Pancreas (tissue), 10 donors: Measurements from ENCODE around the gene DBX2. TPM values are rescaled to one million over a fixed set of nuclear protein-coding genes. Genes with fewer than 3 reads are reported as not detected.
"Not testable (repeated sequence)": the region's sequence is repeated elsewhere in the genome, so short reads cannot be mapped to it uniquely, and the experiment has no call there.

ENCODE experiments used
- ATAC-seq, 4 donors: fragments of 200-7000 bp; cut with Tn5 transposase; one replicate each; pipeline versions ENCODE4 v1.8.0 to v1.9.1; 2020; ENCODE audit warnings: mild to moderate bottlenecking in 4 of 4, moderate library complexity in 4 of 4
- DNase-seq, 6 donors: peaks; one replicate each; pipeline ENCODE4 v3.0.0-alpha.2; 2020
- FAIRE-seq: peaks from 2 replicates; lab custom pipeline; 2012; peaks lifted over from hg19 to GRCh38; lab: Jason Lieb, UNC
- H3K27ac ChIP-seq, 4 donors: fragments of 200-600 bp; sonication (generic); 1 replicate in 3 of 4; 2 replicates in 1 of 4; pipeline versions ENCODE4 v1.5.0 to v1.8.0; 2020
- H3K27me3 ChIP-seq, 4 donors: fragments of 200-600 bp; one replicate each; pipeline ENCODE4 v1.8.0; 2021
- H3K36me3 ChIP-seq, 3 donors: fragments of 200-600 bp; sonication (generic) in 1 of 3; one replicate each; pipeline versions ENCODE4 v1.5.0 to v1.8.0; 2020 to 2021
- H3K4me1 ChIP-seq, 3 donors: fragments of 200-600 bp; one replicate each; pipeline ENCODE4 v1.8.0; 2021
- H3K4me3 ChIP-seq, 4 donors: fragments of 200-600 bp; sonication (generic) in 2 of 4; one replicate each; pipeline versions ENCODE4 v1.5.0 to v1.8.0; 2020 to 2021
- H3K9me3 ChIP-seq, 4 donors: fragments of 200-600 bp; one replicate each; pipeline ENCODE4 v1.8.0; 2021
- WGBS, 2 donors: extraction: QIAGEN DNeasy Blood & Tissue Kit; methylation state at CpG; one replicate each; pipeline ENCODE4 v1.1.7; 2013; 5-methylcytosine and 5-hydroxymethylcytosine counted together
- intact Hi-C, 3 donors: fragments of 100-400 bp; cut with DNase I; formaldehyde crosslinking; loops; one replicate each; pipeline versions ENCODE4 v1.11.1 to v1.14.2; 2022
- polyA plus RNA-seq, 2 donors: library from polyadenylated mRNA; stranded (reverse); fragments of 200-250 nt; gene quantifications; one replicate each; pipeline ENCODE4 v1.2.3, GENCODE V29; 2013
- total RNA-seq, 6 donors: library from RNA; stranded (reverse); fragmentation: NEBNext Ultra II Directional in 4 of 6; extraction: Animal tissue kit (Norgen Biotek cat#: 25700) in 4 of 6; gene quantifications; one replicate each; pipeline versions ENCODE4 v1.2.1 to v1.2.4, GENCODE V29; 2021 to 2023
- TF ChIP-seq, protein P1 (sequence below), 4 donors: fragments of 200-600 bp; sonication (generic) in 3 of 4; IDR thresholded peaks; one replicate each; pipeline versions ENCODE4 v1.5.0 to v1.8.0; 2021; ENCODE audit warnings: antibody characterized with exemption in 4 of 4
- donor health status: healthy with polysubstance abuse.
- donor health status: DM: no; HTN: no; CAD: no; lungs with moderate emphysema.
- donor health status: DM: no; HTN: no; CAD: no.
- donor health status: control.
- donor health status: control.
- donor health status: Bipolar disorder and iron deficiency.
- donor health status: DM: yes; HTN: yes; CAD: no.
- donor health status: DM: no; HTN: no; CAD: no.
- donor health status: DM: no; HTN: no; CAD: no.
- donor health status: DM: yes; HTN: yes; CAD: no.

The DBX2 gene
- total RNA-seq (under 1 TPM in 3 of 6 donors, not detected in 3; 0.09 to 0.18 (median 0.09) TPM), polyA plus RNA-seq (under 1 TPM in 1 of 2 donors, not detected in 1; 0.04 TPM)

- 1% methylated on average over 60 to 77 of the region's 77 CpGs for WGBS, 2 donors
- intact Hi-C loops = no loop called here
- ATAC-seq = peak in 3 of 4 donors; percentile 23 to 40 (median 37)
- no peaks in the 10 kb centered on the region for H3K4me1 ChIP-seq
- H3K36me3 ChIP-seq = no peaks in the 10 kb centered on the region
- DNase-seq = peak in 1 of 6 donors; percentile 54
- peaks cover 0 to 9% (median 1%) of the 10 kb centered on the region in 4 donors for H3K27me3 ChIP-seq
- no peak within 1 kb of the TSS for H3K27ac ChIP-seq
- TF ChIP-seq, protein P1, sequence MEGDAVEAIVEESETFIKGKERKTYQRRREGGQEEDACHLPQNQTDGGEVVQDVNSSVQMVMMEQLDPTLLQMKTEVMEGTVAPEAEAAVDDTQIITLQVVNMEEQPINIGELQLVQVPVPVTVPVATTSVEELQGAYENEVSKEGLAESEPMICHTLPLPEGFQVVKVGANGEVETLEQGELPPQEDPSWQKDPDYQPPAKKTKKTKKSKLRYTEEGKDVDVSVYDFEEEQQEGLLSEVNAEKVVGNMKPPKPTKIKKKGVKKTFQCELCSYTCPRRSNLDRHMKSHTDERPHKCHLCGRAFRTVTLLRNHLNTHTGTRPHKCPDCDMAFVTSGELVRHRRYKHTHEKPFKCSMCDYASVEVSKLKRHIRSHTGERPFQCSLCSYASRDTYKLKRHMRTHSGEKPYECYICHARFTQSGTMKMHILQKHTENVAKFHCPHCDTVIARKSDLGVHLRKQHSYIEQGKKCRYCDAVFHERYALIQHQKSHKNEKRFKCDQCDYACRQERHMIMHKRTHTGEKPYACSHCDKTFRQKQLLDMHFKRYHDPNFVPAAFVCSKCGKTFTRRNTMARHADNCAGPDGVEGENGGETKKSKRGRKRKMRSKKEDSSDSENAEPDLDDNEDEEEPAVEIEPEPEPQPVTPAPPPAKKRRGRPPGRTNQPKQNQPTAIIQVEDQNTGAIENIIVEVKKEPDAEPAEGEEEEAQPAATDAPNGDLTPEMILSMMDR (IDR thresholded peaks at IDR 0.05) = no peak
- FAIRE-seq = no peak
- no peaks in the 10 kb centered on the region for H3K9me3 ChIP-seq
- peak within 1 kb of the TSS; percentile 4 to 35 (median 19) for H3K4me3 ChIP-seq
These were observed at the start of gene DBX2 for GRCh38 chr12:45050751-45051571. Gene DBX2 (minus strand): TSS chr12:45051099. CDS start chr12:45050927, 172 bp downstream.

- Histone ChIP-seq H3K4me3 (no peak overlapping the region), H3K9me3 (no peaks in the 10 kb centered on the region), H3K36me3 (no peaks in the 10 kb centered on the region), H3K27ac (no peak overlapping the region), H3K4me1 (no peaks in the 10 kb centered on the region), H3K27me3 (no peaks in the 10 kb centered on the region)
- WGBS, 2 donors = 70 to 81% methylated on average over 2 of the region's 2 CpGs
- no peak for DNase-seq
- no peak for ATAC-seq
- TF ChIP-seq, protein P1 (IDR thresholded peaks at IDR 0.05) = no peak
- no peak for FAIRE-seq
- intact Hi-C loops = no loop called here
These were observed 47.9 kb upstream of the DBX2 start for GRCh38 chr12:45098766-45099165.

DNA sequence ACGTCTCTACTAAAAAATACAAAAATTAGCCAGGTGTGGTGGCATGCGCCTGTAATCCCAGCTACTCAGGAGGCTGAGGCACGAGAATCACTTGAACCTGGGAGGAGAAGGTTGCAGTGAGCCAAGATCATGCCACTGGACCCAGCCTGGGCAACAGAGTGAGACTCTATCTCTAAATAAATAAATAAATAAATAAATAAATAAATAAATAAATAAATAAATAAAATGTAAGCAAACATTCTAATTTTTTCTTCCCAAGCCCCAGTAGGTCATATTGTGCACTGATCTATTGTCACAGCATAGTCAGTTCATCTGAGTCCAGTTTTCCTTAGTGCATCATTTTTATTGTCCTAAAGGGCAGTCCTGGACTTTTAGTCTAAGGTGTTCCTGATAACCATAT lies 44.5 kb upstream of the DBX2 start:
- intact Hi-C loops, H3K4me1 ChIP-seq, H3K4me3 ChIP-seq, DNase-seq, ATAC-seq, H3K36me3 ChIP-seq, H3K9me3 ChIP-seq, FAIRE-seq, H3K27ac ChIP-seq, H3K27me3 ChIP-seq: not testable (repeated sequence)
- 76 to 94% methylated on average over 3 of the region's 3 CpGs for WGBS, 2 donors

DNA sequence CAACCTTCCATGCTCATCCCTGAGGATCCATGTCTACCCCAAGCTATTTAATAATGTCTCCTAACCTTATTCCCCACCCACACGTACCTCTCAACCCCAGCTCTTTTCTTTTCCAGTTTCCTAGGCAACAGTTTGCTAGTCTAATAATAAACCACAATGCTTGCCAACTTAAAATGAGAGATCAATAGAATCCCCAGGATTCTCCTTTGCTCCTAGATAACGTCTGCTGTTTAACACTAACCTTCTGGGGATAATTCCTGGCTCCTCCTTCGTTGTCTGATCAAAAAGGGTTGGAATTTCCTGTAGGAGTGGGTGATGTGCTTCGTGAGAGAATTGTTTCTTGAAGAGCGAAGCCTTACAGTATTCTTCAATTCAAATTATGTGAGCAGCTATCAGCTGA lies 42.2 kb upstream of the DBX2 start:
- H3K27ac ChIP-seq = no peak overlapping the region
- 24 to 27% methylated on average over 5 of the region's 5 CpGs for WGBS, 2 donors
- intact Hi-C loops = no loop called here
- H3K36me3 ChIP-seq = no peaks in the 10 kb centered on the region
- DNase-seq (no peak), ATAC-seq (no peak), FAIRE-seq (no peak)
- no peaks in the 10 kb centered on the region for H3K27me3 ChIP-seq
- no peaks in the 10 kb centered on the region for H3K9me3 ChIP-seq
- no peak overlapping the region for H3K4me3 ChIP-seq
- TF ChIP-seq, protein P1 (IDR thresholded peaks at IDR 0.05) = no peak
- no peaks in the 10 kb centered on the region for H3K4me1 ChIP-seq

GRCh38 chr12:45089411-45090075 lies 38.6 kb upstream of the DBX2 start:
- H3K9me3 ChIP-seq = no peaks in the 10 kb centered on the region
- no peaks in the 10 kb centered on the region for H3K4me1 ChIP-seq
- FAIRE-seq (no peak), ATAC-seq (no peak), DNase-seq (no peak)
- 42 to 45% methylated on average over 4 of the region's 4 CpGs for WGBS, 2 donors
- H3K27ac ChIP-seq = no peak overlapping the region
- no peak overlapping the region for H3K4me3 ChIP-seq
- intact Hi-C loops = no loop called here
- H3K27me3 ChIP-seq = no peaks in the 10 kb centered on the region
- TF ChIP-seq, protein P1 (IDR thresholded peaks at IDR 0.05) = no peak
- H3K36me3 ChIP-seq = no peaks in the 10 kb centered on the region
